ENCODE data around the gene TRANK1.

TRANK1 gene

GRCh38 chr3:36909181-36909580 lies 35.7 kb downstream of the TRANK1 start:
- H3K27me3 ChIP-seq (ENCODE audit: insufficient read depth, poor library complexity, severe bottlenecking), result no peaks in the 10 kb centered on the region
- TF ChIP-seq REST (IDR thresholded peaks at IDR 0.05; ENCODE audit: insufficient replicate concordance, low read depth), result no peak
- TF ChIP-seq GABPA (IDR thresholded peaks at IDR 0.05; ENCODE audit: low read depth), result no peak
- TF ChIP-seq SPI1 (IDR thresholded peaks at IDR 0.05; ENCODE audit: borderline replicate concordance, low read depth), result no peak
- TF ChIP-seq CTCF (IDR thresholded peaks at IDR 0.05; ENCODE audit: insufficient read depth, low read length), result no peak
- TF ChIP-seq POLR2AphosphoS5 (IDR thresholded peaks at IDR 0.05; ENCODE audit: low read depth), result no peak
- DNase-seq (ENCODE audit: low read depth in 1 of 2, low spot score in 1 of 2), result no peak
- H3K27ac ChIP-seq (replicated peaks), result peak overlapping the region; percentile 54; the same call in 1 of the 2 replicates
- H3K4me3 ChIP-seq (replicated peaks; ENCODE audit: insufficient read depth, low read length), result no peak overlapping the region

GRCh38 chr3:36908647-36909180 lies 36.1 kb downstream of the TRANK1 start:
- no peak for TF ChIP-seq REST (IDR thresholded peaks at IDR 0.05; ENCODE audit: insufficient replicate concordance, low read depth)
- no peak for TF ChIP-seq POLR2AphosphoS5 (IDR thresholded peaks at IDR 0.05; ENCODE audit: low read depth)
- no peak for TF ChIP-seq SPI1 (IDR thresholded peaks at IDR 0.05; ENCODE audit: borderline replicate concordance, low read depth)
- TF ChIP-seq GABPA (IDR thresholded peaks at IDR 0.05; ENCODE audit: low read depth), result no peak
- TF ChIP-seq CTCF (IDR thresholded peaks at IDR 0.05; ENCODE audit: insufficient read depth, low read length), result no peak
- H3K4me3 ChIP-seq (replicated peaks; ENCODE audit: insufficient read depth, low read length), result peak overlapping the region; percentile 42
- H3K27me3 ChIP-seq (ENCODE audit: insufficient read depth, poor library complexity, severe bottlenecking), result no peaks in the 10 kb centered on the region
- peak overlapping the region; percentile 54 for H3K27ac ChIP-seq (replicated peaks)
- no peak for DNase-seq (ENCODE audit: low read depth in 1 of 2, low spot score in 1 of 2)

- Histone ChIP-seq H3K4me3 (replicated peaks; ENCODE audit: insufficient read depth, low read length) (peak overlapping the region; percentile 42), H3K27me3 (ENCODE audit: insufficient read depth, poor library complexity, severe bottlenecking) (no peaks in the 10 kb centered on the region), H3K27ac (replicated peaks) (peak overlapping the region; percentile 54)
- TF ChIP-seq POLR2AphosphoS5 (IDR thresholded peaks at IDR 0.05; ENCODE audit: low read depth) (no peak), SPI1 (IDR thresholded peaks at IDR 0.05; ENCODE audit: borderline replicate concordance, low read depth) (peak; percentile 74; the same call in 1 of the 2 replicates)
- peak in 1 of 2 experiments; percentile 59 for DNase-seq (ENCODE audit: low read depth in 1 of 2, low spot score in 1 of 2)
These were observed 36.8 kb downstream of the TRANK1 start for GRCh38 chr3:36907911-36908646.

GRCh38 chr3:36906504-36907149 lies 38.2 kb downstream of the TRANK1 start:
- H3K4me3 ChIP-seq (replicated peaks; ENCODE audit: insufficient read depth, low read length), result no peak overlapping the region
- no peak for TF ChIP-seq POLR2AphosphoS5 (IDR thresholded peaks at IDR 0.05; ENCODE audit: low read depth)
- TF ChIP-seq CTCF (IDR thresholded peaks at IDR 0.05; ENCODE audit: insufficient read depth, low read length), result no peak
- no peak for DNase-seq (ENCODE audit: low read depth in 1 of 2, low spot score in 1 of 2)
- H3K27ac ChIP-seq (replicated peaks), result no peak overlapping the region
- no peaks in the 10 kb centered on the region for H3K27me3 ChIP-seq (ENCODE audit: insufficient read depth, poor library complexity, severe bottlenecking)
